Neural cell (in vitro differentiated cells): ENCODE data around the gene GSG1L. TPM values are rescaled to one million over a fixed set of nuclear protein-coding genes. Genes with fewer than 3 reads are reported as not detected.

ENCODE experiments used
- H2AFZ ChIP-seq: fragments of 200-600, 300-800 bp; sonication (generic), shearing (Covaris generic); 2 replicates; pipeline ENCODE4 v1.6.0; 2014; ENCODE audit warnings: low read depth, mild to moderate bottlenecking, antibody characterized with exemption, low read length, moderate library complexity
- H3F3A ChIP-seq: fragments of 200-600 bp; shearing (Covaris generic); 2 replicates; pipeline ENCODE4 v1.6.1; 2016; ENCODE audit warnings: mild to moderate bottlenecking, moderate library complexity, mixed read lengths, antibody characterized with exemption, low read length; ENCODE audit not compliant: insufficient read depth, poor library complexity, severe bottlenecking
- H3K27ac ChIP-seq: fragments of 200-600, 300-800 bp; sonication (generic), shearing (Covaris generic); 2 replicates; pipeline ENCODE4 v1.5.1; 2014; ENCODE audit warnings: mild to moderate bottlenecking, low read length, moderate library complexity
- H3K27me3 ChIP-seq: fragments of 300-800, 200-600 bp; sonication (generic), shearing (Covaris generic); 2 replicates; pipeline ENCODE4 v1.6.0; 2014; ENCODE audit warnings: mild to moderate bottlenecking, low read depth, low read length, moderate library complexity; ENCODE audit not compliant: insufficient read depth
- H3K36me3 ChIP-seq: fragments of 300-800, 200-600 bp; sonication (generic), shearing (Covaris generic); 2 replicates; pipeline ENCODE4 v1.5.1; 2014; ENCODE audit warnings: mild to moderate bottlenecking, antibody characterized with exemption, low read length, moderate library complexity; ENCODE audit not compliant: insufficient read depth
- H3K4me2 ChIP-seq: fragments of 300-800, 200-600 bp; sonication (generic), shearing (Covaris generic); 2 replicates; pipeline ENCODE4 v1.6.0; 2014; ENCODE audit warnings: mild to moderate bottlenecking, low read length
- H3K4me3 ChIP-seq: fragments of 300-800, 200-600 bp; sonication (generic), shearing (Covaris generic); 2 replicates; pipeline ENCODE4 v1.5.1; 2014; ENCODE audit warnings: mild to moderate bottlenecking, low read length, moderate library complexity
- H3K79me2 ChIP-seq: fragments of 200-600 bp; shearing (Covaris generic); replicated peaks from 2 replicates; pipeline ENCODE4 v1.6.0; 2014; ENCODE audit warnings: mild to moderate bottlenecking, low read length, moderate library complexity; ENCODE audit not compliant: insufficient read depth
- H3K9ac ChIP-seq: fragments of 300-800, 200-600 bp; sonication (generic), shearing (Covaris generic); 2 replicates; pipeline ENCODE4 v1.6.1; 2016; ENCODE audit warnings: mild to moderate bottlenecking, low read length, mixed read lengths
- H3K9me2 ChIP-seq: fragments of 200-600 bp; shearing (Covaris generic); 2 replicates; pipeline ENCODE4 v1.6.1; 2016; ENCODE audit warnings: mild to moderate bottlenecking, low read length, mixed read lengths; ENCODE audit not compliant: insufficient read depth
- H3K9me3 ChIP-seq: fragments of 200-600, 300-800 bp; sonication (generic), shearing (Covaris generic); 2 replicates; pipeline ENCODE4 v1.6.1; 2016; ENCODE audit warnings: mild to moderate bottlenecking, mixed run types, low read length, moderate library complexity, mixed read lengths
- H4K20me1 ChIP-seq: fragments of 200-600 bp; shearing (Covaris generic); 2 replicates; pipeline ENCODE4 v1.6.1; 2016; ENCODE audit warnings: mild to moderate bottlenecking, mixed run types; ENCODE audit not compliant: insufficient read depth
- EP300 ChIP-seq: fragments of 450-650 bp; conservative IDR thresholded peaks from 2 replicates; pipeline ENCODE4 v1.6.1; 2014; ENCODE audit warnings: antibody characterized with exemption, mild to moderate bottlenecking, moderate library complexity; ENCODE audit not compliant: poor library complexity, severe bottlenecking
- EZH2 ChIP-seq: fragments of 200-600, 300-800 bp; shearing (Covaris generic), sonication (generic); IDR thresholded peaks from 2 replicates; pipeline ENCODE4 v1.6.1; 2014; ENCODE audit warnings: antibody characterized with exemption, low read length, borderline replicate concordance, mild to moderate bottlenecking; ENCODE audit not compliant: insufficient read depth, poor library complexity, severe bottlenecking
- MXI1 ChIP-seq: fragments of 450-650 bp; conservative IDR thresholded peaks from 2 replicates; pipeline ENCODE4 v1.6.1; 2014; ENCODE audit warnings: antibody characterized with exemption, mild to moderate bottlenecking; ENCODE audit not compliant: poor library complexity, severe bottlenecking
- POLR2AphosphoS5 ChIP-seq: IDR thresholded peaks from 2 replicates; pipeline ENCODE4 v1.6.1; 2012
- RAD21 ChIP-seq: fragments of 450-650 bp; conservative IDR thresholded peaks from 2 replicates; pipeline ENCODE4 v1.6.1; 2014; ENCODE audit warnings: antibody characterized with exemption, mild to moderate bottlenecking, moderate library complexity
- SMC3 ChIP-seq: fragments of 450-650 bp; conservative IDR thresholded peaks from 2 replicates; pipeline ENCODE4 v1.6.1; 2014; ENCODE audit warnings: antibody characterized with exemption, mild to moderate bottlenecking, moderate library complexity; ENCODE audit not compliant: poor library complexity
- TAF1 ChIP-seq: IDR thresholded peaks from 2 replicates; pipeline ENCODE4 v1.6.1; 2012; ENCODE audit warnings: low read depth
- polyA plus RNA-seq: library from polyadenylated mRNA; depleted of rRNA; stranded (reverse); fragments of >200 nt; gene quantifications from 2 replicates; pipeline ENCODE4 v1.2.3, GENCODE V29; 2014
- TF ChIP-seq, protein P1 (sequence below): IDR thresholded peaks from 2 replicates; pipeline ENCODE4 v1.6.1; 2012; ENCODE audit warnings: borderline replicate concordance
- TF ChIP-seq, protein P2 (sequence below): fragments of 450-650 bp; IDR thresholded peaks from 2 replicates; pipeline ENCODE4 v1.5.1; 2014; ENCODE audit warnings: antibody characterized with exemption, mild to moderate bottlenecking, moderate library complexity; ENCODE audit not compliant: poor library complexity, severe bottlenecking

Gene GSG1L
- polyA plus RNA-seq, 1 donor from 2014 or later = 0.85 TPM

DNA sequence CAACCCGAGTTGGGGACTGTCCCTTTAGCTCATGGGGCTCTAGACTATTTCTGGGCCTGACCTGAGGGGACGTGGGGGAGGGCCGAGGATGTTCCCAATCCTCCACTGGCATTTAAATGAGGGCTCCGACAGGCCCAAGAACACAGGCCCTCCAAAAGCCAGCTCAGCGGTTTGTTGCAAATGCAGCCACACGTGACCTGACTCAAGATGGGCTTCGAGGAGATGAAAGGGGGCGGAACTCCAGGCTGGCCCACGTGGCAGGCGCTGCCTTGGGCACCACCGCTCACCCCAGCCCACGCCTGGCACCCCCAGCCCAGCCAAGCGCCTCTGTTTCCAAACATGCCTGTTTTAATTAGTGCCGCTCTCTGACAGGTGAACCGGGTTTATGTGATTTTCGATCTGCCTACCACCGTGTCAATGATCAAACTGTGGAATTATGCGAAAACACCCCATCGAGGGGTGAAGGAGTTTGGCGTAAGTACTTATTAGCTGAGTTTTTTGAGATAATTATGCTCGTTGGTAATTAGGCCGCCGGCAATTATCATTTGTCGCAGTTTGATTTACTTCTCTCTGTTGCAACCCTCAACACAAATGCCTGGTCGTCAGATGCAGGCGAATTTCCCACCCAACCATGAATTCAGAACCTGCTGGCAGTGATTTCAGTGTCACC lies 286.8 kb downstream of the GSG1L start:
- Histone ChIP-seq H4K20me1 (no peaks in the 10 kb centered on the region), H3K4me3 (no peak overlapping the region), H3K9me2 (no peaks in the 10 kb centered on the region), H3K27ac (no peak overlapping the region), H3K9ac (no peak overlapping the region), H3K27me3 (no peaks in the 10 kb centered on the region), H3F3A (no peaks in the 10 kb centered on the region), H3K79me2 (no peaks in the 10 kb centered on the region), H3K9me3 (no peaks in the 10 kb centered on the region), H2AFZ (no peak overlapping the region), H3K36me3 (no peaks in the 10 kb centered on the region), H3K4me2 (no peak overlapping the region)
- TF ChIP-seq SMC3 (no peak), MXI1 (no peak), EP300 (no peak), RAD21 (no peak), TAF1 (no peak), POLR2AphosphoS5 (no peak), EZH2 (no peak)
- TF ChIP-seq, protein P1, sequence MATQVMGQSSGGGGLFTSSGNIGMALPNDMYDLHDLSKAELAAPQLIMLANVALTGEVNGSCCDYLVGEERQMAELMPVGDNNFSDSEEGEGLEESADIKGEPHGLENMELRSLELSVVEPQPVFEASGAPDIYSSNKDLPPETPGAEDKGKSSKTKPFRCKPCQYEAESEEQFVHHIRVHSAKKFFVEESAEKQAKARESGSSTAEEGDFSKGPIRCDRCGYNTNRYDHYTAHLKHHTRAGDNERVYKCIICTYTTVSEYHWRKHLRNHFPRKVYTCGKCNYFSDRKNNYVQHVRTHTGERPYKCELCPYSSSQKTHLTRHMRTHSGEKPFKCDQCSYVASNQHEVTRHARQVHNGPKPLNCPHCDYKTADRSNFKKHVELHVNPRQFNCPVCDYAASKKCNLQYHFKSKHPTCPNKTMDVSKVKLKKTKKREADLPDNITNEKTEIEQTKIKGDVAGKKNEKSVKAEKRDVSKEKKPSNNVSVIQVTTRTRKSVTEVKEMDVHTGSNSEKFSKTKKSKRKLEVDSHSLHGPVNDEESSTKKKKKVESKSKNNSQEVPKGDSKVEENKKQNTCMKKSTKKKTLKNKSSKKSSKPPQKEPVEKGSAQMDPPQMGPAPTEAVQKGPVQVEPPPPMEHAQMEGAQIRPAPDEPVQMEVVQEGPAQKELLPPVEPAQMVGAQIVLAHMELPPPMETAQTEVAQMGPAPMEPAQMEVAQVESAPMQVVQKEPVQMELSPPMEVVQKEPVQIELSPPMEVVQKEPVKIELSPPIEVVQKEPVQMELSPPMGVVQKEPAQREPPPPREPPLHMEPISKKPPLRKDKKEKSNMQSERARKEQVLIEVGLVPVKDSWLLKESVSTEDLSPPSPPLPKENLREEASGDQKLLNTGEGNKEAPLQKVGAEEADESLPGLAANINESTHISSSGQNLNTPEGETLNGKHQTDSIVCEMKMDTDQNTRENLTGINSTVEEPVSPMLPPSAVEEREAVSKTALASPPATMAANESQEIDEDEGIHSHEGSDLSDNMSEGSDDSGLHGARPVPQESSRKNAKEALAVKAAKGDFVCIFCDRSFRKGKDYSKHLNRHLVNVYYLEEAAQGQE = no peak
- TF ChIP-seq, protein P2, sequence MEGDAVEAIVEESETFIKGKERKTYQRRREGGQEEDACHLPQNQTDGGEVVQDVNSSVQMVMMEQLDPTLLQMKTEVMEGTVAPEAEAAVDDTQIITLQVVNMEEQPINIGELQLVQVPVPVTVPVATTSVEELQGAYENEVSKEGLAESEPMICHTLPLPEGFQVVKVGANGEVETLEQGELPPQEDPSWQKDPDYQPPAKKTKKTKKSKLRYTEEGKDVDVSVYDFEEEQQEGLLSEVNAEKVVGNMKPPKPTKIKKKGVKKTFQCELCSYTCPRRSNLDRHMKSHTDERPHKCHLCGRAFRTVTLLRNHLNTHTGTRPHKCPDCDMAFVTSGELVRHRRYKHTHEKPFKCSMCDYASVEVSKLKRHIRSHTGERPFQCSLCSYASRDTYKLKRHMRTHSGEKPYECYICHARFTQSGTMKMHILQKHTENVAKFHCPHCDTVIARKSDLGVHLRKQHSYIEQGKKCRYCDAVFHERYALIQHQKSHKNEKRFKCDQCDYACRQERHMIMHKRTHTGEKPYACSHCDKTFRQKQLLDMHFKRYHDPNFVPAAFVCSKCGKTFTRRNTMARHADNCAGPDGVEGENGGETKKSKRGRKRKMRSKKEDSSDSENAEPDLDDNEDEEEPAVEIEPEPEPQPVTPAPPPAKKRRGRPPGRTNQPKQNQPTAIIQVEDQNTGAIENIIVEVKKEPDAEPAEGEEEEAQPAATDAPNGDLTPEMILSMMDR = no peak

DNA sequence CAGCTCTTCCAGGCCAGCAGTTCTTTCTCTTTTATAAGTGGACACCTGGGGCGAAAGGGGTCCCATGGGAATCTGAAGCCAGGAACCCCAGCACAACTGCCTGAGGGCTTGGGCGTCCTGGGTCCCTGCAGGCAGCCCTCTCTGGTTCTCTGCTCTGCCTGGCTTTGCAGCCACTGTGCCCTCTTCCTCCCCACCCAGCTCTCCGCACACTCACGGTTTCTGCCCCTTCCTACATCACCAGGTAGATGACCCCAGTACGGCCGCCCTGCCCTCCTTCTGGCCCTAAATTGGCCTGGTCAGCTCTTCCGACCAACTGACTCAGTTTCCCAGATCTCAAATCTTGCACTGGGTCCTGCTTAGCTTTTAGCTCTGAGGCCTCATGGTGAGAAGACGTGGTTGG lies 288.3 kb downstream of the GSG1L start:
- no peaks in the 10 kb centered on the region for H3F3A ChIP-seq
- no peaks in the 10 kb centered on the region for H3K9me3 ChIP-seq
- H2AFZ ChIP-seq = no peak overlapping the region
- H4K20me1 ChIP-seq = no peaks in the 10 kb centered on the region
- H3K79me2 ChIP-seq = no peaks in the 10 kb centered on the region
- no peak overlapping the region for H3K27ac ChIP-seq
- no peak overlapping the region for H3K4me3 ChIP-seq
- H3K36me3 ChIP-seq = no peaks in the 10 kb centered on the region
- no peak overlapping the region for H3K4me2 ChIP-seq
- no peaks in the 10 kb centered on the region for H3K27me3 ChIP-seq
- TF ChIP-seq POLR2AphosphoS5 (no peak), MXI1 (no peak), TAF1 (no peak), EP300 (no peak), RAD21 (no peak), EZH2 (no peak), SMC3 (no peak)
- TF ChIP-seq, protein P1 = no peak
- TF ChIP-seq, protein P2 = no peak
- H3K9me2 ChIP-seq = no peaks in the 10 kb centered on the region
- H3K9ac ChIP-seq = no peak overlapping the region
